Adrenal gland (tissue), 12 donors: ENCODE measurements around the gene AGXT. TPM values are rescaled to one million over a fixed set of nuclear protein-coding genes. Genes with fewer than 3 reads are reported as not detected.

Experiments used
- DNase-seq, 7 donors: peaks; one replicate each; pipeline ENCODE4 v3.0.0-alpha.2; 2019 to 2020
- H3K27ac ChIP-seq, 5 donors: fragments of 200-600 bp; sonication (generic) in 4 of 5; 1 replicate in 3 of 5; 2 replicates in 2 of 5; pipeline versions ENCODE4 v1.5.1 to v1.8.0; 2016 to 2020; ENCODE audit warnings: mild to moderate bottlenecking in 1 of 5
- H3K27me3 ChIP-seq: fragments of 200-600 bp; 2 replicates; pipeline ENCODE4 v1.8.0; 2021
- H3K36me3 ChIP-seq, 2 donors: fragments of 200-600 bp; replicated peaks in 1 of 2; 1 replicate in 1 of 2; 2 replicates in 1 of 2; pipeline versions ENCODE4 v1.5.1 to v1.8.0; 2018 to 2022
- H3K4me1 ChIP-seq, 2 donors: fragments of 200-600 bp; replicated peaks in 1 of 2; 1 replicate in 1 of 2; 2 replicates in 1 of 2; pipeline versions ENCODE4 v1.5.1 to v1.8.0; 2018 to 2021
- H3K4me3 ChIP-seq, 4 donors: fragments of 200-600 bp; sonication (generic) in 3 of 4; one replicate each; pipeline ENCODE4 v1.5.1; 2016 to 2018
- H3K9me3 ChIP-seq, 3 donors: fragments of 200-600 bp; sonication (generic) in 1 of 3; replicated peaks in 1 of 3; 1 replicate in 2 of 3; 2 replicates in 1 of 3; pipeline versions ENCODE4 v1.5.1 to v1.8.0; 2016 to 2021
- CTCF ChIP-seq, 6 experiments: fragments of 450-650 bp in 4 of 6; fragments of 200-600 bp in 2 of 6; sonication (generic) in 1 of 6; IDR thresholded peaks; 1 replicate in 5 of 6; 2 replicates in 1 of 6; pipeline versions ENCODE4 v1.5.1 to v1.8.0; 2016 to 2021; ENCODE audit warnings: antibody characterized with exemption in 6 of 6, mild to moderate bottlenecking in 2 of 6, moderate library complexity in 1 of 6
- POLR2A ChIP-seq, 2 donors: fragments of 450-650 bp; IDR thresholded peaks; one replicate each; pipeline ENCODE4 v1.6.1; 2017; ENCODE audit warnings: antibody characterized with exemption in 2 of 2, mild to moderate bottlenecking in 2 of 2, moderate library complexity in 1 of 2
- WGBS, 4 donors: extraction: QIAGEN DNeasy Blood & Tissue Kit in 2 of 4; methylation state at CpG; one replicate each; pipeline versions ENCODE4 v1.1.5 to v1.1.7; 2013 to 2017; 5-methylcytosine and 5-hydroxymethylcytosine counted together
- intact Hi-C, 2 donors: fragments of 100-400 bp; cut with DNase I; formaldehyde crosslinking; loops; one replicate each; pipeline versions ENCODE4 v1.14.1 to v1.15.0; 2022 to 2023
- polyA plus RNA-seq, 3 donors: library from polyadenylated mRNA; stranded (reverse); fragments of 200-250 nt in 2 of 3; fragments of 350-450 nt in 1 of 3; fragmentation: Illumina TruSeq in 1 of 3; extraction: RNeasy Lipid Tissue Mini Kit (QIAGEN cat#74804) in 1 of 3; gene quantifications; one replicate each; pipeline ENCODE4 v1.2.3, GENCODE V29; 2013 to 2014
- total RNA-seq, 9 donors: library from RNA; depleted of rRNA in 4 of 9; stranded (reverse); fragments of >200 nt in 4 of 9; fragments of 120-200 nt in 1 of 9; fragmentation: NEBNext Ultra II Directional in 1 of 9; extraction: Animal tissue kit (Norgen Biotek cat#: 25700) in 1 of 9; gene quantifications; one replicate each; pipeline versions ENCODE4 v1.1.0 to v1.2.4, GENCODE V29; 2013 to 2023
- donor health status: healthy with polysubstance abuse.
- donor health status: Bipolar disorder and iron deficiency.
- donor health status: DM: yes; HTN: yes; CAD: no.
- donor health status: DM: no; HTN: no; CAD: no.
- donor health status: DM: no; HTN: no; CAD: no.
- donor health status: DM: yes; HTN: yes; CAD: no.

The AGXT gene
- total and polyA plus RNA-seq, 12 donors, result 0.14 to 1.2 (median 0.47) TPM; not detected in 3

- TF ChIP-seq CTCF (IDR thresholded peaks at IDR 0.05), result no peak
- no peak for TF ChIP-seq POLR2A (IDR thresholded peaks at IDR 0.05)
- H3K27ac ChIP-seq, result no peak within 1 kb of the TSS
- no peak within 1 kb of the TSS for H3K4me3 ChIP-seq
- no peaks in the 10 kb centered on the region for H3K36me3 ChIP-seq
- 74 to 89% (median 81%) methylated on average over 4 to 23 of the region's 23 CpGs for WGBS, 4 donors
- H3K9me3 ChIP-seq, result no peaks in the 10 kb centered on the region
- DNase-seq, result no peak
- intact Hi-C loops, result no loop called here
- H3K4me1 ChIP-seq, result no peaks in the 10 kb centered on the region
- no peaks in the 10 kb centered on the region for H3K27me3 ChIP-seq
These were observed 37.7 kb downstream of the AGXT start, which contains the start of gene CROCC2 for GRCh38 chr2:240906141-240906910. TSS of gene CROCC2 (plus strand) at chr2:240906336. CDS start at chr2:240906514, 178 bp downstream.

- Histone ChIP-seq H3K9me3 (no peaks in the 10 kb centered on the region), H3K4me3 (no peak overlapping the region), H3K36me3 (no peaks in the 10 kb centered on the region), H3K27me3 (no peaks in the 10 kb centered on the region), H3K4me1 (no peaks in the 10 kb centered on the region), H3K27ac (no peak overlapping the region)
- no peak for TF ChIP-seq CTCF (IDR thresholded peaks at IDR 0.05)
- no peak for TF ChIP-seq POLR2A (IDR thresholded peaks at IDR 0.05)
- intact Hi-C loops, result no loop called here
- 70 to 87% (median 82%) methylated on average over 9 to 22 of the region's 22 CpGs for WGBS, 4 donors
- DNase-seq, result no peak
These were observed 38.4 kb downstream of the AGXT start for GRCh38 chr2:240906911-240907590.

- Histone ChIP-seq H3K4me1 (peaks cover 6 to 12% of the 10 kb centered on the region in 2 donors), H3K36me3 (no peaks in the 10 kb centered on the region), H3K4me3 (no peak overlapping the region), H3K27ac (no peak overlapping the region), H3K9me3 (no peaks in the 10 kb centered on the region), H3K27me3 (no peaks in the 10 kb centered on the region)
- DNase-seq, result no peak
- intact Hi-C loops, result no loop called here
- no peak for TF ChIP-seq POLR2A (IDR thresholded peaks at IDR 0.05)
- TF ChIP-seq CTCF (IDR thresholded peaks at IDR 0.05), result no peak
- WGBS, 4 donors, result 74 to 83% (median 78%) methylated on average over 11 to 17 of the region's 17 CpGs
These were observed 40.8 kb downstream of the AGXT start for GRCh38 chr2:240909216-240909974.
